M059J (cell line): ENCODE results near the gene PARVB. TPM values are rescaled to one million over a fixed set of nuclear protein-coding genes. Genes with fewer than 3 reads are reported as not detected.

Source experiments
- DNase-seq: peaks from one replicate; pipeline ENCODE4 v3.0.0-alpha.2; 2012; ENCODE audit warnings: low read depth
- total RNA-seq: library from RNA; depleted of rRNA; stranded (reverse); fragments of >200 nt; shearing (Covaris generic); gene quantifications from 2 replicates; pipeline ENCODE4 v1.2.3, GENCODE V29; 2014

The PARVB gene
- total RNA-seq, 1 experiment from 2014 or later = 0.15 TPM

DNA sequence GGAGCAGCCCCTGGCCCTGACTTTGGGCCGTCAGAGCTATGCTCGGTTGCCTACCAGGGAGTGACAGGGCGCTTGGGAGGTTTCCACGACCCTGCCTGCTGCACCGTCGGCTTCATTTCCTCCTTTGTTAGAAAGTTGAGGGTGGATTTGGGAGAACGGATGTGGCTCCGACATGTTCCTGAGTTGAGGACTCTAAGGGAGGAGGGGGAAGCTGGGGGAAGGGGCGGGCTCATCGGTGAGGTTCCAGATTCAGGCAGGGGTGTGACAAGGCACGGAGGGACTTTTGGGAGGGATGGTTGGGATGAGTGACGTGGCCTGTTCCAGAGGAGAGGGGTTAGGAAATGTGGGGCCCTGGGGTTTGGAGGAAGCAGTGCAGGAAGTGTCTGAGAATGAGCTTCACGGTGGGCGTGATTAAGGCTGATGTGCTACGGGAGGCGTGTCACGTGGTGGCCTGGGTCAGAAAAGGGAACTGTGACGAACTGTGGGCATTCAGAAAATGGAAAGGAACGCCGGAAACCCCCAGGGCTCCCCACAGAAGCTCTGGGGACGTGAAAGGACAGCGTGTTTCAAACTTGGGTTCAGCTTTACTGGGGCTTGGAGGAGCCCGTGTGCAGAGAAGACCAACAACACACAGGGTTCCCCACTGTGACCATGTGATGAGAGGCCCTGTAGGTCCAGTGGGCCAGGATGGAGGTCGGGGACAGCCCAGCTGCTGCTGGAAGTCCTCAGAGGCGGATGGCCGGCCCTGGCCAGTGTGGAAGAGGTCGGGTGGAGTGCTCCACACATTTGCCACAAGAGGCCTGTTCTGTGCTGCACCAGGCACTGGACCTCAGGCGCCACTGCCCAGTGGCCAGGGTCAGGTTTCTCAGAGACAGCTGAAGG, 2.8 kb downstream of the PARVB start:
- DNase-seq = peak; percentile 7

DNA sequence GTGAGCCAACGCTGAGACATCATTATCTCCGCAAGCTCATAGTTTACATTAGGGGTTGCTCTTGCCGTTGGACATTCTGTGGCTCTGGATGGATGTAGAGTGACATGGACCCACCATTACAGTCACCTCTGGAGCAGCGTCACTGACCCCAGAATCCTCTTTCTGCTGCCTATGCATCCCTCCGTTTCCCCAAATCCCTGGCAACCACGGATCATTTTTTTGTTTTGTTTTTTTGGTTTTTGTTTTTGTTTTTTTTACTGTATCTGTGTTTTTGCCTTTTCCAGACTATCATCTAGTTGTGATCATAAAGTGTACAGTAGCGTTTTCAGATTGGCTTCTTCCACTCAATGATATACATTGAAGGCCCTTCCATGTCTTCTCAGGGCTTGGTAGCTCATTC, 4.0 kb downstream of the PARVB start:
- DNase-seq = no peak

DNA sequence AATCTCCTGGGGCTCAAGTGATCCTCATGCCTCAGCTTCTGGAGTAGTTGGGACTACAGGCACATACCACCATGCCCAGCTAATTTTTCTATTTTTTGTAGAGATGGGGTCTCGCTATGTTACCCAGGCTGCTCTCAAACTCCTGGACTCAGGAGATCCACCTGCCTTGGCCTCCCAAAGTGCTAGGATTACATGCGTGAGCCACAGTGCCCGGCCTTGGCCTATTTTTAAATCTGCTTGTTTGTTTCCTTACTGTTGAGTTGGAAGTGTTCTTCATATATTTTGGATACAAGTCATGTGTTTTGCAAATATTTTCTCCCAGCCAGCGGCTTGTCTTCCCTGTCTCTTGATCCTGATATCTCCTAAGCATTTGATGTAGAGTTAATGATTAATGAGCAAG, 5.0 kb downstream of the PARVB start:
- DNase-seq = no peak

DNA sequence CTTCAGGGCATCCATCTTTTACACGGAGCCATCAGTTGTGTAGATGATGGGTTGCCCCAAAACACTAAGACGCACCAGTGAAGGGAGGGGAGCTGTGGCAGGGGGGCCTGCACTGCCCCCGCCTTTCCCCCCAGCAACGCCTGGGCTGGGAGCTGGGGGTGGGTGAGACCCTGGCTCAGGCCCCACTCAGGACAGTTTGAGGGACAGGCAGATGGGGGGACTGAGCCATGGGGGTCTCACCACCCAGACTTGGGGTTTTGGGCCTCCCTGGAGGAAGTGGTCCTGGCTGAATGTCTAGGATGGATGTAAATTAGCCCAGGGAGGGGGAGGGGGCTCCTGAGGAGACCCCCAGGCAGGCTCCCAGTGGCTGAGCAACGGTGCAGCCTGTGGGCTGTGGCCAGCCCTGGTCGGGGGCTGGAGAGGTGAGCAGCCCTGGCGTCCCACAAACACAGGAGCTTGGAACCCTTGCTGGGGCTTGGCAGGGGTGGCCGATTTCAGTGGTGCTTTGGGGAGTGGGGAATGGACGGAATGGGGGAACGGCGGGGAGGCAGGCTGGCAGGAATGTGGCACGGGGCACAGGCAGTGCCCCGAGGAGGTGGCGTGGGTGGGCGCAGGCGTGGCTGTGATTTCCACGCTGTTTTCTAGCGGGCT, 6.1 kb downstream of the PARVB start:
- DNase-seq = no peak

GRCh38 chr22:44030702-44031082, 6.6 kb downstream of the PARVB start:
- DNase-seq = no peak

- DNase-seq = no peak
Measured at GRCh38 chr22:44031158-44031952, 7.3 kb downstream of the PARVB start.

GRCh38 chr22:44032126-44032730, 8.1 kb downstream of the PARVB start:
- no peak for DNase-seq

DNA sequence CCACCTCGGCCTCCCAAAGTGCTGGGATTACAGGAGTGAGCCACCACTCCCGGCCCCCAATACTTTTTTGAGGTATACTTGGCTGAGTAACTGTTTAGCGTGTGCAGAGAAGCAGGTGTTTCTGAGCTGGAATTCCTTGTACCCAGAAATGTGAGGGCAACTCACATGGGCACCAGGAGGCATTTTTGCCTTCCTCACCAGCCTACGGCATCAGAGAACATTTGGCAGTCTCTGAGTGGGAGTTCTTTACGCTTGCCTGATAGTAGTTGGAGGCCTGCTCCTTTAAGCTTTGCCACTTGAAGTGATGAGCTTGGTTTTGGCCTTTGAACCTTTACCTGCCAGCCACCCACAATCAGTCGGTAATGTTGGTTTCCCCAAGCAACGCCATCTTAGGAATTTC, 9.2 kb downstream of the PARVB start:
- no peak for DNase-seq

GRCh38 chr22:44033694-44034093, 9.6 kb downstream of the PARVB start:
- DNase-seq = no peak

DNA sequence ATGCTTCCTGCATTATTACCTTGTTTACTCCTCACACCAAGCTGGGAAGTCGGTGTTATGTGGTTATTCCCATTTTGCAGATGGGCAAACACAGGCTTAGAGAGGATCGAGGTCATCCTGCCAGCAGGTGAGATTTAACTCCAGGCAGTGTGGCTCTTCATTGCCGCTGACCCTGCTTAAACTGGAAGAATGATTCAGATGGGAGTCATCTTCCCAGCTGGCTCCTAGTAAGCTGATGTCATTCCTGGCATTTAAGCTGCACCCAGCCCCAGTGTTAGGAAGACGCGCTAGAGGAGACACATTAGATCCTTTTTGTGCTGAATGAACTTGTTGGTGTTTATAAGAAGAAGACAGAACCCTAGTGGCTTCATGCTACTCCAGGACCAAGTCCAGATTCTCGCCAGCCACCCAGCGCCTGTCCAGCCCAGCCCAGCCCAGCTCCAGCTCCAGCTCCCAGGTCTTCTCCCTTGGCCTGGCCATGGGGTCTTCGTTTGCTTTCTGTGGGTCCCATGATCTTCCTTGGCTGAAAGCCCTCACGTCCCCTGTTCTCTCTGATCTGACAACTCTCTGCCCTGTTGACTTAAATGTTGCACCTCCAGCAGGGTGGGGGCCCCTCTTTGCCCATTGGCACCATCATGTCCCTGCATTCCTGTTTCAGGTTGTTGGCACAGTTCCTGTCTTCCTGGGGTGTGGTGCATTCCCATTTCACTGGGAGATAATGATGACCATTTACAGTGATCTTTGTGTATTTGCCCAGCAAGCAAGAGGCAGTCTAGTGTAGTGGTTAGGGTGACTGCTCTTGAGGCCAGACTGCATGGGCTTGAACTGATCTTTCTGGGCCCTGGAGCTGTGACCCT, 13.6 kb downstream of the PARVB start:
- DNase-seq = peak; percentile 87

- no peak for DNase-seq
Measured at GRCh38 chr22:44039566-44040171, 15.6 kb downstream of the PARVB start.

- no peak for DNase-seq
Measured at GRCh38 chr22:44042249-44043218, 18.4 kb downstream of the PARVB start.

DNA sequence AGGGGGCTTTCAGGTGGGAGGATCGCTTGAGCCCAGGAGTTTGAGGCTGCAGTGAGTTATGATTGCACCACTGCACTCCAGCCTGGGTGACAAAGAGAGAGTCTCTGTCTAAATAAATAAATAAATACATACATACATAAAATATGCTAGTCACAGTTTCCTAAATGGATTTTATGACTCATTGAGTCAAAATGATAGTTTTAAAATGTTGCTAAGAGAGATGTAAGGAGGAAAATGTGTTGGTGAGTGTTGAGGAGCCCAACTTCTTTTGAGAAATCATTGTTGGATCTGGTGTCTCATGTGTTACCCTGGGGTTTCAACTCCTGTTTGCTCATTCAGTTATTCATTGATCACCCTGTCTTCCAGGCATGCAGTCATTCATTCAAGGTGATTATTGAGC, 21.0 kb downstream of the PARVB start:
- peak; percentile 13 for DNase-seq

- DNase-seq = no peak
Measured at GRCh38 chr22:44046485-44047141, 22.5 kb downstream of the PARVB start.

GRCh38 chr22:44047891-44048301, 23.8 kb downstream of the PARVB start:
- no peak for DNase-seq

DNA sequence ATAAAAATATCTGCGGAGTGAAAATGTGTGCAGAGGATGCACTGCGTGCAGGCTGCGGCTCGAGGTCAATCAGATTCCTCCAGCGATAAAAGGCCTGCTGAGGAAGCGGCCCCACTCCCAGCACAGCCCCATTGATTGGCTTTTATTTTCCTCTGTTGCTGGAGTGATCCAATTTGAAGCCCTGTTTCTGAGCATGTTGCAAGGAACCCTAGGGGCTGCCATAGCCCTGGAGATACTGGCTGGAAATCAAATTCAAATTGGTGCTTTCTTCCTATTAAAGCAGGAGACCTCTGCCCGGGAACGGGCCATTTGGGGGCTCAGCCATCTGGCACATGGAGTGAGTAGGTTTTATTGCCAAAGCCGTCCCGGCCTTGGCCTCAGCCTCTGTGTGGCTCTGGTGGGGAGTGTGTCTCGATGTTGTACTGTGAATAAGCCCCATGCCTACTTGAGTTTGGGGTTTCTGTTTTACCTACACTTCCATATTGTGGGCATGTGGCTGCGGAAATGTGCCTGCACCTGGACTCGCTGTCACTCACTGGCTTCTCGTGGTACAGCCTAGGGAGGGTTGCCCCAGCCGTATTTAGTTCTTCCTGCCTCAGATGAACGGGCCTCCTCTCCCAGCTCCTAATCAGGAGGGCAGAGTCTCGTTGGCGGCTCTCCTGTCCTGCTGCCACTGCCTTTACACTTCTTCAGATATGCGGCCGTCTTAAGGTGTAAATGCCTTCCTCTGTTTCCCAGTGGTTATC, 25.6 kb downstream of the PARVB start:
- no peak for DNase-seq

DNA sequence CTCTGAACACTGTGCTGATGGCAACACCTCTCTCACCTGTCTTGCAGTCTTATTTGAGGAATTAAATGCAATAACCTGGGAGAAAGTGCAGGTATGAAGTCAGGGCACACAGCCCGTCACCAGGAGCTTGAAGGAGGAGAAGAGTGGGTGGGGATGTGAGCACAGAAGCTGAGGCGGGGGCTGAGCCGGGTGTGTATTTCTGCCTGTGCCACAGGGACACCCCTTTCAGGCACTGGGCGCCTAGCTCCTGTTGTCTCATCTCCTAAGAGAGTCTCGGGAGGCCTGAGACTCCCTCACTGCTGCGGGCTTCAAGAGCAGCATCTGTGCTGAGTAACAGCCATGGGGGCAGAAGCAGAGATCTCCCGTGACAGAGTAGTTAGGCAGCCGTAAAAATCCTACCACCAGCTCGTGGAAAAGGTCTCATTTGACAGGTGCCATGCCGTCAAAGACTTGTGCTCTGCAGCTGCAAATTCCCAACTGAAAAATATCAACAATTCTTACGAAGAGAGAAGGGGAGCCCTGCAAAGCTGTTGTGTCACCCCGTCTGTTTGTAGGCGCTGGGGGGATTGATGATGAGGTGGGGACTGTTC, 26.8 kb downstream of the PARVB start:
- no peak for DNase-seq

- no peak for DNase-seq
Measured at GRCh38 chr22:44051358-44051757, 27.3 kb downstream of the PARVB start.
